Nucleus accumbens (tissue), 56 donors: ENCODE measurements around the gene P2RX6.

Experiments used
- DNase-seq, 56 donors: peaks; one replicate each; lab custom pipeline; 2025; lab: John Stamatoyannopoulos, UW

P2RX6 gene

DNA sequence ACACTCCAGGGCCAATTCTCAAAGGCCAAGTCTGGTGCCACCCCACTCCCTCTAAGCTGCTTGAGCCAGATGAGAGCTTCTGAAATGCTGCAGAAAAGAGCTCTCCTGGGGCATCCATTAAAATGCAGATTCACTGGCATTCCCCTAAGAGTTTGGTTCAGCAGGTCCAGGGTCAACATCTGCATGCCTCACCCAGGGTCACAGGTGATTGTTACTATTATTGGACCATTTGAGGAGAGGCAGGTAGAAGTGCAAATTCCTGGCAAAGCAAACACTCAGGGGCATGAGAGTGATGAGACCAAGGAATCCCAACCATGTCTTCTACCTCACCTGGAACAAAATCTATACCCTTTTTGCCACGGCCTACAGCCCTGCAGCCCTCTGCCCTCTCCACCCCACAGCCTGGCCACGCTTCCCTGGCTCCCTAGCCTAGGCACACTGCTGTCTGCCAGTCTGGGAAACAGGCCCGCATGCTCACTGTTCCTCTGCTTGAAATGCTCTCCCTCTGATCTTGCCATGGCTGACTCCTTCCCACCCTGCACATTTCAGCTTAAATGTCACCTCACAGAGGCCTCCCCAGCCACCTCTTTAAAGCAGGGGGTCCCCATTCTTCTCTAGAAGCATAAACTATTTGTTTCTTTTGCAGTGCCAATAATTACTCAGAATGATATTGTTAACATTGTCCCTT lies 4.4 kb upstream of the P2RX6 start:
- DNase-seq, result no peak

- no peak for DNase-seq
These were observed 2.2 kb upstream of the P2RX6 start for GRCh38 chr22:21012446-21013407.

- no peak for DNase-seq
These were observed 1.2 kb upstream of the P2RX6 start for GRCh38 chr22:21013657-21014201.

GRCh38 chr22:21014202-21014725 lies 701 bp upstream of the P2RX6 start:
- peak; percentile 22 to 95 (median 76) for DNase-seq

- DNase-seq, result no peak
These were observed 571 bp downstream of the P2RX6 start for GRCh38 chr22:21015466-21016006.

DNA sequence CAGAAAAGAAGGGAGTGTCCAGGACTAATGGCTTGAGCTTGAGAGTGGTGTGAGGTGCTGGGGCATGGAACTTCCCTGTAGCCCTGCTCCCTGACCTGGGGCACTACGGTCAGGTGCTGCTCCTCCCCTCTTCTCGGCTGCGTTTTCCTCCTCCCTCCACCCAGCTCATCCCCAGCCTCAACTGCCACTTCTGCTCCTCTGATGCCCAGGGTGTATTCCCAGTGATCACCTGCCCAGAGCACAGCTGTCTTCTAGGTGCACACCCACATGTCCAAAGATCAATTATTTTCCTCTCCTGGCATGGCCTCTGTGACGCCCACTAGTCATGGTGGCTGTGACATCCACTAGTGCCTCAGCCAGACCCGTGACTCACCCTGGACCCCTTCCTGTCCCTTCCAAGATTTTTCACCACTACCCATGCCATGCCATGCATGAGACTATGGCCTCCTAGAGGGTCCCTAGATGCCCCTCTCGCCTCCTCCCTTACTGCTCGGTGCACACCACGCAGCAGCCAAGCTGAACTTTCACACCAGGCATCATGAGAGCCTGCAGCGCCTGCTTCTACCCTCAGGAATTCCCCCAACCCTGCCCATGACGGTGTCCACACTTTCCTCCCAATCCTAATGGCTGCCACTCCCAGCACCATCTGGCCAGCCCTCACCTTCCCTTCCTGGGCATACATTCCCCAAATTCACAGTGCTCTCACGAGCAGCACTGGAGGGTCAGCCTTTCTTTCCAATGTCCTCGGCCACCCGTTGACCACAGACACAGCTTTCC lies 1.9 kb downstream of the P2RX6 start:
- no peak for DNase-seq

DNA sequence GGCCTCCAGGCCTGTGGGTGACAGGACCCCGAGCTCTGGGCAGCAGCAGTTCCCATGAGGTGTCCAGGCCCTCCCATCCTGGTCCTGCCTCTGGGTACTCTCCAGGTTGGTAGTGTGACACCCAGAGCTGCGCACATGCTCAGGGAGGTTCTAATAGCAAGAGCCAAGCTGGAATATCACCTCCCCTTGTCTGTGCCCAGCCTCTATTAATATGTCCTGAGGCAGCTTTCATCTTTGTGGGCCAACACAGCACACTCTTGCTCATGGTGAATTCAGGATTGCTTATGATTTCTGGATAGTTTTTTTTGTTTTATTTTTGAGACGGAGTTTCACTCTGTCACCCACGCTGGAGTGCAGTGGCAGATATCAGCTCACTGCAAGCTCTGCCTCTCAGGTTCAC lies 3.3 kb downstream of the P2RX6 start:
- no peak for DNase-seq

GRCh38 chr22:21020802-21021429 lies 6.0 kb downstream of the P2RX6 start:
- DNase-seq, result no peak

DNA sequence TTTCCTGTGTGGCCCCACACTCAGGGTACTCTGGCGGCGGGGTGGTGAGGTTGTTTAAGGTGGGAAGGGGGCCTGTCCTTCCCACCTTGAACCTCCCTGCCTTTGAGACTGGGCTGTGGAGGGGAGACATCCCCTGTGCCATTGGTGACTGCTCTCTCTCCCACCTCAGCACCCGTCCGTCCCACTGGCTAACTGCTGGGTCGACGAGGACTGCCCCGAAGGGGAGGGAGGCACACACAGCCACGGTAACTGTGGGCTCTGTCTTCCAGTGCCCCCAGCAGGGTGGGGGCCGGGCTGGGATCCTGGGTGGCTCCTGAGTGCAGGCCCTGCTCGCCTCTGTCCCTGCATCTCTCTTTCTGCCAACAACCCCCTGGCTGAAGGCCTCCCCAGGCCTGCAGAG lies 7.5 kb downstream of the P2RX6 start:
- DNase-seq, result no peak

GRCh38 chr22:21022955-21023614 lies 8.1 kb downstream of the P2RX6 start:
- no peak for DNase-seq

GRCh38 chr22:21025266-21025665 lies 10.3 kb downstream of the P2RX6 start:
- no peak for DNase-seq

DNA sequence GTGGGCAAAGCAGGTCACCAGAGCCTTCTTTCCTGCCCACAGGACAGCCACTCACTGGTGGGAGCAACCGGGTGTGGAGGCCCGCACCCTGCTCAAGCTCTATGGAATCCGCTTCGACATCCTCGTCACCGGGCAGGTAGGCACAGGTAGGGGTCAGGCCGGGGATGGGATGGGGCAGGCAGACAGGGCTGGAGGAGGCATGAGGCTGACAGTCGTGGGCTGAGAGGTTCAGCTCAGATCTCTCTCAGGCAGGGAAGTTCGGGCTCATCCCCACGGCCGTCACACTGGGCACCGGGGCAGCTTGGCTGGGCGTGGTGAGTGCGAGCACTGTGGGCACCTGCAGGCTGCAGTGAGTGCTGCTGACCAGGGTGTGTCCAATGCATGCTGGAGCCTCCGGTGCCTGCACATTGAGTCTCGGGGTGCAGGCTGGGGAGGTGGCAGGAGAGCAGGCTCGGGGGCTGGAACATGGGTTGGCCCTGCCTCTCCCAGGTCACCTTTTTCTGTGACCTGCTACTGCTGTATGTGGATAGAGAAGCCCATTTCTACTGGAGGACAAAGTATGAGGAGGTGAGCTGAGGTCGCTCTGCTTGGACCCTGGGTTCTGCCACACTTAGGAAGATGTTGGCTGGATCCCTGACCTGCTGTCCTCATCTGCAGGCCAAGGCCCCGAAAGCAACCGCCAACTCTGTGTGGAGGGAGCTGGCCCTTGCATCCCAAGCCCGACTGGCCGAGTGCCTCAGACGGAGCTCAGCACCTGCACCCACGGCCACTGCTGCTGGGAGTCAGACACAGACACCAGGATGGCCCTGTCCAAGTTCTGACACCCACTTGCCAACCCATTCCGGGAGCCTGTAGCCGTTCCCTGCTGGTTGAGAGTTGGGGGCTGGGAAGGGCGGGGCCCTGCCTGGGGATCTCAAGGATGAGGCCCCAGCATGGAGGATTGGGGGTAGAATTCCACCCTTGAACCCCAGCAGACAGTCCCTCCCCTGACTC lies 11.1 kb downstream of the P2RX6 start:
- no peak for DNase-seq

DNA sequence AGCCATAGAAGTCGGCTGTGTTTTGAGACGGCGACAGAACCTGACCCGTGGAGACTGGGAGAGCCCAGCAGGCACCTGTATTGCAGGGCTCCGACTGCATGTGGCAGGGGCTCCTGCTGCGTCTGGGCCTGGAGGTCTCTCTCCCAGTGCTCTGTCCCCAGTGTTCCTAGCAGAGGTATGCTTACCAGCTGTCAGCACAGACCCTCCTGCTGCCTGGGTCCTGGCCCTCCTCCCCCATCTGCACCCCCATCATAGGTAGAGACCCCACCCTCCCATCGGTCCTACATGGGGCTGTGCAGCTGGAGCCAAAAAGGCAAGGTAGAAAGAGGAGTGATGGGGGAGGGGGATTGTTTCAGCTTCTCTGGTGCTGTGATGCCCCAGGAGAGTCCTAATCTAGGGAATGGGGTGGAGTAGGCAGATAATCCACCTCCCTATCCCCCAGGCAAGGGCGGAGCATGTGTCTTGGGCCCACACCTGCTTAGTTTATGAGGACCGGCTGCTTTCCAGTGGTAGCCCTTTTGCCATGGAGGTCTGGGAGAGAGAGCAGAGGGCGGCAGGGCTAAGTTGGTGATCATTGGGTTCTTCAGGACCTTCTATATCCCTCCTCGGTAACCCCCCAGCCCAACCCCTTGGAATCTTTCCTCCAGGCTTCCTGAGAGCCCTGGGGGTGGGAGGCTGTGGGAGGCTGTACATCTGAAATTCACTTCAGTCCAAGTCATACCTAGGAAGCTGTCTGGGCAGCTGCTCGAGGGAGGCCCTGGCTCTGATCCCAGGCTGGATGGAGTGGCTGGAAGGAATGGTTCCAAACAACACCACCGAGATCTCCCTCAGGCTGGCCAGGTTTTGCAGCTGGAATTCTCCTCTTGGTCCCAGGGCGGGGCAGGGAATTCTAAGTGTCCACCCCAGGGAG lies 12.1 kb downstream of the P2RX6 start:
- DNase-seq, result no peak

DNA sequence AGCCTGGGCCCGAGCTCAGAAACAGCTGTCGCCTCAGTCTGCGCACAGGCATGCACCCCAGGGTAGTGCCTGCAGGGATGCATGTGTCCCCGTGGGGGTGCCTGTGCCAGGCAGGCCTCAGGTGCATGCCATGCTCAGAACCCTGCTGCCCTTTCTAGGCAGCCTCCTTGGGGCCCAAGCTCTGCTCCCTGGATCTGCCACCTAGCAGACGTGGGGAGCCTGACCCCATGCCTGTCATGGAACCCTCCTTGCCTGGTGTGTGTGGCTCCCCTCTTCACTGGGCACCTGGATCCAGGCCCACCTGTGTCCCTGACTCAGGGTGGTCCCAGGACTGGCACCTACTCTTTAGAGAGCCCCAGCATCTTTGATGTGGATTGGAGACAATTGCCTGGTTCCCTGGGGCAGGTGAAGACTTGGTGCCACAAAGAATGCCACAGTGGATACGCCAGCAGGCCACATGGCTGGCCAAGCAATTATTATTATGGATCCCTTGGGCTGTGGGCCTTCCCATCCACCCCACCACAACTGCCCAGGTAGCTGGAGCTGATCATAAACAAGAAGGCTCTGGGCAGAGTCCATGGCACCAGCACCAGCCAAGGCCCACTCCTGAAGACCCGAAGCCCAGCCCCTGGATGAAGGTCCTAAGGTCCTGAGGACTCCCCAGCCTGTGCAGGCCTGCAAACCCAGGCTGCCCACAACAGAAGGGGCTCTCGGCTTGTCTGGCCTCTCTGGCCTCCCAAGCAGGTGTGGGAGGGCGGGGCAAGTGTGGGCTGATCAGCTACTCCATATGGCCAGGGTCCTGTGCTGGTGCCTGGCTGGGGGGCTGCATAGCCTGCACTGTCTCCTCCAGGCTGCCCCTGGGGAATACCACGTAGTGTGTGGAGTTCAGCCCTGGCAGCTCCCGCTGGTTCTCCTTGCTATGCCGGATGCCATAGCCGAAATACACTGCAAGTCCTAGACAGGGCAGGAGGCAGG lies 13.6 kb downstream of the P2RX6 start:
- no peak for DNase-seq

DNA sequence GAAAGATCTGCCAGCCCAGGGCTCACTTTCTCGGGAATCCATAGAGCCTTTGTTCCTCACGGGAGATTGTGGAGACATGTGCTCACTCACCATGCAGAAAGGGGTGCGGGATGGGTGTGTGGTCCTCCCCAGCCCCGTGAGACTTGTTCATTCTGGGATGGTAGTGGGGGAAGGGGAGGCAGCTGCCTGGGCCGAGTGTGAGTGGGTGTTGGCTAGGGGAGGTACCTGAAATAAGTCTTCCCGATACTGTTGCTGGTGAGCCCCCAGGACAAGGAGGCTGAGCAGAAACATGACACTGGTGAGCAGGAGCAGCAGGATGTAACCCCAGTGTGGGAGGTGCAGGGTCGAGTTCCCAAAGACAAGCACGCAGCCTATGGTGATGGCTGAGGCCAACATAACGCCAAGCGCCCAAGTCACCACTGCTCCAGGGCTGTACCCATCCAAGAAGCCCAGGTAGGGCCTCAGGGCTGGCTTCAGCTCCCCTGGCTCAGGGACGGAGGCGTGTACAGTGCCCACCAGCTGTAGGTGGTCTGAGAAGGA lies 14.6 kb downstream of the P2RX6 start:
- no peak for DNase-seq
